Measurements from ENCODE around the gene CDH13.

DNA sequence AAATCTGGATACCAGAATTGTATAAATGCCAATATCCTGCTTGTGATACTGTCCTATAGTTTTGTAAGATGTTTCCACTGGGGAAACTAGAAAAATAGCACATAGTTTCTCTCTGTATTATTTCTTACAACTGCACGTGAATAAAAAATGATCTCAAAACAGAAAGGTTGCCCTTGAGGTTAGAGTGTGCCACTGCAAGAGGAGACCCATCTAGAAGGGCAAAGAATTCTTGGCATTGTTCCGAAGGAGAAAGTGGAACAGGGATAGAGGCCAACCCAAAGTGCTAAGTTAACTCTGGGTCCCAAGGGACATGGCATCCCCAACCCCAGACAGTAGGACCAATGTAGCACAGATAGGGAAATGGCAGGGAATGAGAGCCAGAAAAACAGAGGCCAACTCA lies 703.5 kb downstream of the CDH13 start:
- TF ChIP-seq, protein P1, sequence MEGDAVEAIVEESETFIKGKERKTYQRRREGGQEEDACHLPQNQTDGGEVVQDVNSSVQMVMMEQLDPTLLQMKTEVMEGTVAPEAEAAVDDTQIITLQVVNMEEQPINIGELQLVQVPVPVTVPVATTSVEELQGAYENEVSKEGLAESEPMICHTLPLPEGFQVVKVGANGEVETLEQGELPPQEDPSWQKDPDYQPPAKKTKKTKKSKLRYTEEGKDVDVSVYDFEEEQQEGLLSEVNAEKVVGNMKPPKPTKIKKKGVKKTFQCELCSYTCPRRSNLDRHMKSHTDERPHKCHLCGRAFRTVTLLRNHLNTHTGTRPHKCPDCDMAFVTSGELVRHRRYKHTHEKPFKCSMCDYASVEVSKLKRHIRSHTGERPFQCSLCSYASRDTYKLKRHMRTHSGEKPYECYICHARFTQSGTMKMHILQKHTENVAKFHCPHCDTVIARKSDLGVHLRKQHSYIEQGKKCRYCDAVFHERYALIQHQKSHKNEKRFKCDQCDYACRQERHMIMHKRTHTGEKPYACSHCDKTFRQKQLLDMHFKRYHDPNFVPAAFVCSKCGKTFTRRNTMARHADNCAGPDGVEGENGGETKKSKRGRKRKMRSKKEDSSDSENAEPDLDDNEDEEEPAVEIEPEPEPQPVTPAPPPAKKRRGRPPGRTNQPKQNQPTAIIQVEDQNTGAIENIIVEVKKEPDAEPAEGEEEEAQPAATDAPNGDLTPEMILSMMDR (IDR thresholded peaks at IDR 0.05 in 4 of 5, conservative IDR thresholded peaks at IDR 0.05 in 1 of 5): no peak
- no peak for TF ChIP-seq POLR2A (IDR thresholded peaks at IDR 0.05)
